Measurements from ENCODE around the gene TCAP.

TCAP gene

GRCh38 chr17:39666231-39666600, 1.1 kb downstream of the TCAP start:
- no peak for DNase-seq (ENCODE audit: low read depth in 2 of 3, low spot score in 1 of 3)

GRCh38 chr17:39666601-39667261, 1.6 kb downstream of the TCAP start:
- DNase-seq (ENCODE audit: low read depth in 2 of 3, low spot score in 1 of 3), result no peak

GRCh38 chr17:39667262-39667944, 2.3 kb downstream of the TCAP start:
- no peak for DNase-seq (ENCODE audit: low read depth in 2 of 3, low spot score in 1 of 3)

- peak in 2 of 3 donors; percentile 44 to 70 for DNase-seq (ENCODE audit: low read depth in 2 of 3, low spot score in 1 of 3)
Observed at GRCh38 chr17:39667945-39668924, 3.1 kb downstream of the TCAP start, which contains the start of gene PNMT. Gene PNMT (plus strand): TSS chr17:39668453. CDS start chr17:39668476, 23 bp downstream.

- no peak for DNase-seq (ENCODE audit: low read depth in 2 of 3, low spot score in 1 of 3)
Observed at GRCh38 chr17:39669897-39670735, 5.0 kb downstream of the TCAP start.

GRCh38 chr17:39670746-39671145, 5.6 kb downstream of the TCAP start:
- no peak for DNase-seq (ENCODE audit: low read depth in 2 of 3, low spot score in 1 of 3)

GRCh38 chr17:39671651-39672521, 6.7 kb downstream of the TCAP start:
- no peak for DNase-seq (ENCODE audit: low read depth in 2 of 3, low spot score in 1 of 3)

- no peak for DNase-seq (ENCODE audit: low read depth in 2 of 3, low spot score in 1 of 3)
Observed at GRCh38 chr17:39672522-39673334, 7.6 kb downstream of the TCAP start.

GRCh38 chr17:39673335-39674081, 8.4 kb downstream of the TCAP start:
- no peak for DNase-seq (ENCODE audit: low read depth in 2 of 3, low spot score in 1 of 3)

GRCh38 chr17:39674179-39674578, 9.0 kb downstream of the TCAP start:
- DNase-seq (ENCODE audit: low read depth in 2 of 3, low spot score in 1 of 3), result no peak

GRCh38 chr17:39674702-39675389, 9.7 kb downstream of the TCAP start:
- DNase-seq (ENCODE audit: low read depth in 2 of 3, low spot score in 1 of 3), result no peak

GRCh38 chr17:39675390-39676082, 10.4 kb downstream of the TCAP start:
- no peak for DNase-seq (ENCODE audit: low read depth in 2 of 3, low spot score in 1 of 3)

- DNase-seq (ENCODE audit: low read depth in 2 of 3, low spot score in 1 of 3), result no peak
Observed at GRCh38 chr17:39676198-39676819, 11.2 kb downstream of the TCAP start.

- no peak for DNase-seq (ENCODE audit: low read depth in 2 of 3, low spot score in 1 of 3)
Observed at GRCh38 chr17:39677072-39677471, 11.9 kb downstream of the TCAP start.

- no peak for DNase-seq (ENCODE audit: low read depth in 2 of 3, low spot score in 1 of 3)
Observed at GRCh38 chr17:39677542-39678339, 12.6 kb downstream of the TCAP start.

All from stimulated activated CD4-positive, alpha-beta T cell treated with anti-CD3 and anti-CD28 coated beads, Interleukin-12 subunit alpha, Interleukin-12 subunit beta, amount 100 ng/mL, for 48 hours (primary cell).